Measurements from ENCODE around the gene ACACB.

Gene ACACB

DNA sequence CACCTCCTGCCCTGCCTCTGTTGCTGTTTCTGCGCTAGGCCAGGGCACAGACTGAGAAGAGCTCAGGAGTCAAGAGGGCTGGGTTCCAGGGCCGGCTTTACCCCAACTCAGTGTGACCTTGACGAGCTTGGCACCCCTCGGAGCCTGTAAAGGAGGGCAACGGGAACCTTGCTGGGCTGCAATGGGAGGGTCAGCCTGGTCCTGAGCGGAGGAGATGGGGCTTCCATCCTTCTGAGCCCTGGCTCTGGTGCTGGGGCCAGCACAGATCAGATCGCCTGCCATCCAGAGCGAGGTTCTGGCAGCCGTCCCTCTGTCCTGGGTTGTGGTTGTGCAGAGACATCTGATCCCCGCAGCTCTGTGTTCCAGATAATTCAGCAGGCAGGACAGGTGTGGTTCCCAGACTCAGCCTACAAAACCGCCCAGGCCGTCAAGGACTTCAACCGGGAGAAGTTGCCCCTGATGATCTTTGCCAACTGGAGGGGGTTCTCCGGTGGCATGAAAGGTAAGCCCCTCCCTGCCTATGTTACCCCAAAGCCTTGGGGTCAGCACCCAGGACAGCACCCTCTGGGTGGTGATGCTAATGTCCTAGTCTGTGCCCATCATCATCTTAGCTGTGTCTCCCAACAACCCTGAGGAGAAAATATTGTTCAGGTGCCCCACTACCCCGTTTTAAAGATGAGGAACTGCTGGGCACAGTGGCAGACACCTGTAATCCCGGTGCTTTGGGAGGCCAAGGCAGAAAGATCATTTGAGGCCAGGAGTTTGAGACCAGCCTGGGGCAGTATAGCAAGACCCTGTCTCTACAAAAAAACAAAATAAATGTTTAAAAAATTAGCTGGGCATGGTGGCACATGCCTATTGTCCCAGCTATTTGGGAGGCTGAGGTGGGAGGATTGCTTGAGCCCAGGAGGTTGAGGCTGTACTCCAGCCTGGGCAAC is 142.5 kb downstream of the ACACB start:
- no peak for DNase-seq

GRCh38 chr12:109259545-109259895 is 143.1 kb downstream of the ACACB start:
- DNase-seq = no peak

DNA sequence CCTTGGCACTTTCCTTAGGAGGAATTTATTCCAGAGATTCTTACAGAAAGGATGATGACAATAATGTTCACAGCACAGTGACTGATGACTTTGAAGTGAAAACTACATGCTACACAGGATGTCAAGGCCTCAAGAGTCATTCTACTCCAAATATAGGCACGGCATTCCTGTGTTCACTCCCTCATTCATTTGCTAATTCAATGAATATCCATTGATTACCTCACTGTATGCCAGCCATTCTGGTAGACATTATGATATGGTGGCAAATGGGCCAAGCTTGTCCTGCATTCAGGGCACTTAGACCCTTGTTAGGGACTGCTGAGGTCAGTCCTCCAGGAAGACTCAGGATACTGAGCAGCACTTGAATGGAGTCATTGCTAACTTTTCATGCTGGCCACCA is 144.7 kb downstream of the ACACB start:
- DNase-seq = no peak

DNA sequence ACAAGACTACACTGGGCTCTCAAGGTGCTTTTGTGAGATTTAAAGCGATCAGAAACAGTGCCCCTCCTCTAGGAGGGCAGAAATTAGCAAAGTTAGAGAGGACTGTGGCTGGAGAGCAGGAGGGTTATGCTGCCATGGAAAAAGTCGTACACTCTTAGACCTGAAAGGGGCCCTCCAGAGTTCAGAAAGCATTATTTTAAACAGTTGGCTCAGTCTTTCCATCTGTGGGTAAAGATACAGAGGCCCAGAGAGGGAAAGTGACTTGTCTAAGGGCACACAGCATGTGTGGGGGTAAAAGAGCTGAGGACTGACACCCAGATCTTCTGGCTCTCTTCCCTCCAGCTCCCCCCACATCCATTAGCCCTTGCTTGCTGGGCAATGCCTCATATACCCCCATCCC is 145.6 kb downstream of the ACACB start:
- no peak for DNase-seq

- DNase-seq = no peak
Measured at GRCh38 chr12:109263439-109263838, 147.1 kb downstream of the ACACB start.

GRCh38 chr12:109264095-109264942 is 147.9 kb downstream of the ACACB start:
- peak; percentile 8 to 19 for DNase-seq

DNA sequence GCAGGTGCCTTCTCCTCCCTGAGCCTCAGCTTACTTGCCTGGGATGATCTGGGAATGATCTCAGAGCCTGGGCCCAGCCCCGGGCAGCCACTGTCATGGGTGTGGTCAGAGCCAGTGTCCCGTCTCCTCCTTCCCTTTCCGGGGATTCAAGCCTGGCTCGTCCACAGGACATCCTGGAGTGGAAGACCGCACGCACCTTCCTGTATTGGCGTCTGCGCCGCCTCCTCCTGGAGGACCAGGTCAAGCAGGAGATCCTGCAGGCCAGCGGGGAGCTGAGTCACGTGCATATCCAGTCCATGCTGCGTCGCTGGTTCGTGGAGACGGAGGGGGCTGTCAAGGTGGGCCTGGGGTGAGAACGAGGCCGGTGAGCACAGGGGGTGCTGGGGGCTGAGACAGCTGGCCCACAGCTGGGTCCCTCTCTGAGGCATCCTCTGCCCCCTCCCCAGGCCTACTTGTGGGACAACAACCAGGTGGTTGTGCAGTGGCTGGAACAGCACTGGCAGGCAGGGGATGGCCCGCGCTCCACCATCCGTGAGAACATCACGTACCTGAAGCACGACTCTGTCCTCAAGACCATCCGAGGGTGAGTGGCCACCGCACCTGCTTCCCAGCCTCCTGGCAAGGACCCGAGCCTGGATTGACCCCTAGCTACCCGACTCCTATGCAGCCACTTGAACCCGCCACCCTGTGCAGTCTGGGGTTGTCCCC is 148.7 kb downstream of the ACACB start:
- DNase-seq = no peak

DNA sequence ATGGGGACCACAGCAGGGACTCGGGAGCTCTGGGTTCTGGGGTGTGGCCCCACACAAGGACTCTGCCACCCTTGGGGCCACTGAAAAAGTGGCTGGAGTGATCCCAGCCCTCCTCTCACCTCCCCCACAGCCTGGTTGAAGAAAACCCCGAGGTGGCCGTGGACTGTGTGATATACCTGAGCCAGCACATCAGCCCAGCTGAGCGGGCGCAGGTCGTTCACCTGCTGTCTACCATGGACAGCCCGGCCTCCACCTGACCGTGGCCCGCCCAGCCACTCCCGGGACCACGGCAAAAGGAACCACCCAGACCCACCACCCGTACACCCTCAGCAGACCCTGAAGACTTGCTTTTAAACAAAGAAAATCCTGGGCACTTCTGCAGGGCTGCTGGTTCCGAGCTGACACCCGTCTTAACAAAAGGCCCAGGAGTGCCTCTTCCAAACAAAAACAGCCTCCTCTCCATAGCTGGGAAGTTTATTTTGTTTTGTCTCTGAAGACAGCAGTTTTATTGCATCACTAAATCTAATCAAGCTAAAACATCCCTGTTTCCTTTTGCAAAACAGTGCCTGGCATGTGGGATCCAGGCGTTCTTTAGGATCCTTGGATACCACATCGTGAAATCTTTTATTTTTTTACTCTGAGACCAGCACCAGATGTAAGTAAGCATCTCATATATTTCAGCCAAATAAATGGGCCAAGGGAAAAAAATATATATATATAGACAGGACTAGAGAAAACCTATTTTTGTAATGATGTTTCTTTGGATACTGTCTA is 149.9 kb downstream of the ACACB start:
- no peak for DNase-seq

GRCh38 chr12:109267361-109267760 is 151.0 kb downstream of the ACACB start:
- DNase-seq = no peak

- DNase-seq = no peak
Measured at GRCh38 chr12:109268896-109269295, 152.5 kb downstream of the ACACB start.

DNA sequence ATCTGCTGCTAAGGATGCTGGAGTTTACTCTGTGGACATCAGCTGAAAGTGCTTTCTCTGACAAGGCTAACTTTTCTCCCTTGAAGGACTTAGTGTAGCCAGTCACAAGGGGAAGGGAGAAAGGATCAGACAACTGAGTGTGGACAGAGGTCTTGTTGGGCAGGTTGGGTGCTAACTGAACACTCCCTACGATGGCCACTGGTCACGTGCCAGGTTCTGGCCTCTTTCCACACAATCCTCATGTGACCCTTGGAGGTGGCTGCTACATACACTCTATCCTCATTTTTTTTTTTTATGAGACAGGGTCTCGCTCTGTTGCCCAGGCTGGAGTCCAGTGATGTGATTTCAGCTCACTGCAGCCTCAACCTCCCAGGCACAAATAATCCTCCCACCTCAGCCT is 153.0 kb downstream of the ACACB start:
- no peak for DNase-seq

- DNase-seq = no peak
Measured at GRCh38 chr12:109270494-109270893, 154.1 kb downstream of the ACACB start.

DNA sequence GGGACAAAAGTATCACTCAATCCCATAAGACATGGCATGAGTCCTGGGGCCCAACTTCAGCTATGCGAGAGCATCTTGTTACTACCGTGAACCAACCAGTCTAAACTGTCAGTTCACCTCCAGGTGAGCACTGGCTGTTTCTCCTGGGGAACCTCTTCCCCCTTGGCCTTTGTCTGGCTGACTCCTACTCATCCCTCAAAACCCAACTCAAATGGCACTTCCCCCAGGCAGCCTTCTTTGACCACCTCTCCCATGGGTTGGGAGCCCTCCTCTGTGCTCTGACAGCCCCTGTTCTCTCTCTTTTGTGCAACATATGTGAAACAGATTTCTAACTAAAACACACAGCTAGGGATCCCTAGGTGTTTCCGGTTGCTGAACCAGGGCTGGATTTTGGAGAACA is 155.0 kb downstream of the ACACB start:
- DNase-seq = no peak

GRCh38 chr12:109273354-109273753 is 157.0 kb downstream of the ACACB start:
- no peak for DNase-seq

GRCh38 chr12:109274381-109274780 is 158.0 kb downstream of the ACACB start:
- DNase-seq = no peak

- no peak for DNase-seq
Measured at GRCh38 chr12:109275173-109275572, 158.8 kb downstream of the ACACB start.

DNA sequence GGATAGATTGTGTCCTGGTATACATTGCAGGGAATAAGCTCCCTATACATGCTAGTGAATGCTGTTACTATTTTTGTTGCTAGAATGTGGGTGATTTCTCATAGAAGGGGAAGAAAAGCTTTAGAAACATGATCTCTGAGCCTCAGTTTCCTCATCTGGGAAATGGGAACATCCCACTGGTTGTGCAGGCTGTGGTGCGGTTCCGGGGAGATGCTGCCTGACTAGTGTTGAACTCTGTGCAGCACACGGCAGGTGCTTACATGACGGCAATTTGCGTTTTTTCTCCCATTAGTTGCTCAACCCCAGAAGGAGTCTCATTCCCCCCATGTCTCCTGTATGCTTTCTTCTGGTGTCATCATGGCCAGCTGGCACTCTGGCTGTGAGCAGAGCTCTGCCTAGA is 159.8 kb downstream of the ACACB start:
- DNase-seq = no peak

- DNase-seq = no peak
Measured at GRCh38 chr12:109277255-109277898, 161.0 kb downstream of the ACACB start.

DNA sequence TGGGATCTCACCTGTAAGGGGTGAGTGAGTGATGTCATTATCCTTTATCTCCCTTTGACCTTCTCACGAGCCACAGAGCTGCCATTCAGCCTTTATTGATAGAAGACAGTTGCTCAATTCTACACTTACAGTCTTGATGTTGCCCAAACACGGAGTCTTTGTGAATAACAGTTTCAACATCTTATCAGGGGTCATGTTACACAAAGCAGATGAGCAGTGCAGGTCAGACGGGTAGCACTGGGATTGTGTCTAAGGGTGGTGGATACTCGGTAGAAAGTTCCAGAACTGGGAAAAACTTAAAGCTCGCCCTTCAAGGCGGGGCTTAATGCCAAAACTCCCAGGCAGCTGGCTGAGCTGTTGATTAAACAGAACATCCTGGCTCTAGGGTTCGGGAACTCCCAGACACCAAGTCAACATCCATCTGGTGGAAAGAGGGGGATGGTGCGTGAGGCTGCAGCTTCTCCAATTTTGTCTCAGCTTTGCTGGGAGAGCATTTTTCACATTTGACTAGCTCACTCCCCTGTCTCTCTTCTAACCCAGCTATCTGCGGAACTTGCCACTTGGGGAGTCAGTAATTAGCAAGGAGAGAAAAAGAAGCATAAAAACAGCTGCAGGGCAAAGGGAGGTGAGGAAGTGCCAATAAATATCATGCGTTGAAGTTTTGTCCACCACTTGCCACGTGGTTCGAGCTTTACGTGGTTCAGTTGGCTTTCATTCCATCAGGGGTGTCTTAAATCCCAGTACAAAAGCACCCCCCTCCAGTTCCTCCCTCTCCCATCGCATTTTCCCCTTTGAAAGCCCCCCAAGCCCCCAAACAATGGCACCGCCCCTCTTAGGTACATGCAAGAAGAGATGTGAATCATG is 161.7 kb downstream of the ACACB start:
- DNase-seq = no peak

GRCh38 chr12:109278912-109279311 is 162.5 kb downstream of the ACACB start:
- no peak for DNase-seq

DNA sequence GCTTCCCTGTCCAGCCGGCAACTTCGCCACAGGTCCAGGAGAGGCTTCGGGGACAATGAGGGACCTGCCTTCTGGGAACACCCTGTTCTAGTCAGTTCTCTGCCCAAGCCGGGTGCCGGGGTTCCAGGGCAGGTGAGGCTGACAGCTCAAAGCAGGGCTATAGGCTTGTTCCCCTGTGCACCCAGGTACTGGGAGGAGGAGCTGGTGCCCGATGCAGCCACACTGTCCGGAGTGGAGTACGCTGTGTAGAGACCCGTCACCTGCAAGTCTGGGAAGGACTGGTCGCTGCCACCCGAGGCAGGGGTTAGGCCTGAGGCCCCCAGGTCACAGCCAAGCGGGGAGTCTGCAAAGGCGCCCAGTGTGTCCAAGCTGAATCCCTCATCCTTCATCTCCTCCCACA is 163.1 kb downstream of the ACACB start:
- DNase-seq = no peak
